SK-N-SH treated with all-trans-retinoic acid at 6 μM for 48 hours (cell line): ENCODE measurements around the gene NHERF2.

Experiments used
- ATAC-seq: fragments of 200-7000 bp; cut with Tn5 transposase; 3 replicates; pipeline ENCODE4 v1.9.1; 2020; ENCODE audit warnings: mild to moderate bottlenecking, moderate library complexity
- ARNTL ChIP-seq: fragments of 450-650 bp; formaldehyde crosslinking; IDR thresholded peaks from 2 replicates; pipeline ENCODE4 v1.5.0; 2020; ENCODE audit warnings: low read depth, mild to moderate bottlenecking, moderate library complexity, borderline replicate concordance
- BACH2 ChIP-seq: fragments of 250-450 bp; sonication (Bioruptor Pico); IDR thresholded peaks from 2 replicates; pipeline ENCODE4 v1.9.0; 2021; ENCODE audit warnings: mild to moderate bottlenecking, borderline replicate concordance
- CSDC2 ChIP-seq: fragments of 250-450 bp; sonication (Bioruptor Pico); IDR thresholded peaks from 2 replicates; pipeline ENCODE4 v1.5.0; 2020; ENCODE audit warnings: mild to moderate bottlenecking, moderate library complexity
- GLIS3 ChIP-seq: fragments of 250-450 bp; sonication (Bioruptor Pico); IDR thresholded peaks from 2 replicates; pipeline ENCODE4 v1.5.0; 2020; ENCODE audit warnings: mild to moderate bottlenecking, moderate library complexity
- OSR1 ChIP-seq: fragments of 250-450 bp; sonication (Bioruptor Pico); IDR thresholded peaks from 2 replicates; pipeline ENCODE4 v1.8.0; 2022; ENCODE audit warnings: moderate library complexity, mild to moderate bottlenecking, inconsistent platforms
- PATZ1 ChIP-seq: fragments of 250-450 bp; sonication (Bioruptor Pico); IDR thresholded peaks from 2 replicates; pipeline ENCODE4 v1.8.0; 2020; ENCODE audit warnings: mild to moderate bottlenecking, moderate library complexity, borderline replicate concordance
- POU6F1 ChIP-seq: fragments of 250-450 bp; sonication (Bioruptor Pico); IDR thresholded peaks from 2 replicates; pipeline ENCODE4 v1.8.0; 2021; ENCODE audit warnings: low read depth, mild to moderate bottlenecking, moderate library complexity, borderline replicate concordance
- PPARA ChIP-seq: fragments of 250-450 bp; sonication (Bioruptor Pico); IDR thresholded peaks from 2 replicates; pipeline ENCODE4 v1.5.0; 2020; ENCODE audit warnings: mild to moderate bottlenecking, borderline replicate concordance
- RARB ChIP-seq: fragments of 250-450 bp; sonication (Bioruptor Pico); IDR thresholded peaks from 2 replicates; pipeline ENCODE4 v1.8.0; 2021; ENCODE audit warnings: mild to moderate bottlenecking, moderate library complexity
- SNAI2 ChIP-seq: fragments of 250-450 bp; sonication (Bioruptor Pico); IDR thresholded peaks from 2 replicates; pipeline ENCODE4 v1.5.0; 2020; ENCODE audit warnings: mild to moderate bottlenecking, moderate library complexity
- TCF4 ChIP-seq: fragments of 250-450 bp; sonication (Bioruptor Pico); IDR thresholded peaks from 2 replicates; pipeline ENCODE4 v1.8.0; 2021; ENCODE audit warnings: mild to moderate bottlenecking, moderate library complexity, borderline replicate concordance
- TOX ChIP-seq: fragments of 250-450 bp; sonication (Bioruptor Pico); IDR thresholded peaks from 2 replicates; pipeline ENCODE4 v1.8.0; 2021; ENCODE audit warnings: mild to moderate bottlenecking, moderate library complexity, borderline replicate concordance
- ZC3H10 ChIP-seq: fragments of 250-450 bp; sonication (Bioruptor Pico); IDR thresholded peaks from 2 replicates; pipeline ENCODE4 v1.5.1; 2021; ENCODE audit warnings: mild to moderate bottlenecking, moderate library complexity
- ZFP3 ChIP-seq: fragments of 250-450 bp; sonication (Bioruptor Pico); IDR thresholded peaks from 2 replicates; pipeline ENCODE4 v1.5.0; 2020; ENCODE audit warnings: mild to moderate bottlenecking, moderate library complexity
- ZFP30 ChIP-seq: fragments of 450-650 bp; formaldehyde crosslinking; IDR thresholded peaks from 2 replicates; pipeline ENCODE4 v1.5.0; 2022; ENCODE audit warnings: mild to moderate bottlenecking, moderate library complexity
- ZNF565 ChIP-seq: fragments of 450-650 bp; formaldehyde crosslinking; conservative IDR thresholded peaks from 2 replicates; pipeline ENCODE4 v1.5.0; 2020; ENCODE audit warnings: low read depth, mild to moderate bottlenecking, moderate library complexity
- ZNF70 ChIP-seq: fragments of 450-650 bp; formaldehyde crosslinking; IDR thresholded peaks from 2 replicates; pipeline ENCODE4 v1.5.0; 2020; ENCODE audit warnings: mild to moderate bottlenecking, moderate library complexity
- ZNF8 ChIP-seq: fragments of 450-650 bp; formaldehyde crosslinking; IDR thresholded peaks from 2 replicates; pipeline ENCODE4 v1.5.0; 2020; ENCODE audit warnings: mild to moderate bottlenecking, moderate library complexity
- TF ChIP-seq, protein P1 (sequence below): fragments of 250-450 bp; sonication (Bioruptor Pico); IDR thresholded peaks from 2 replicates; pipeline ENCODE4 v1.5.1; 2020; ENCODE audit warnings: low read depth, mild to moderate bottlenecking, moderate library complexity
- TF ChIP-seq, protein P2 (sequence below): fragments of 250-450 bp; sonication (Bioruptor Pico); IDR thresholded peaks from 2 replicates; pipeline ENCODE4 v1.5.1; 2021; ENCODE audit warnings: mild to moderate bottlenecking, moderate library complexity

Gene NHERF2

DNA sequence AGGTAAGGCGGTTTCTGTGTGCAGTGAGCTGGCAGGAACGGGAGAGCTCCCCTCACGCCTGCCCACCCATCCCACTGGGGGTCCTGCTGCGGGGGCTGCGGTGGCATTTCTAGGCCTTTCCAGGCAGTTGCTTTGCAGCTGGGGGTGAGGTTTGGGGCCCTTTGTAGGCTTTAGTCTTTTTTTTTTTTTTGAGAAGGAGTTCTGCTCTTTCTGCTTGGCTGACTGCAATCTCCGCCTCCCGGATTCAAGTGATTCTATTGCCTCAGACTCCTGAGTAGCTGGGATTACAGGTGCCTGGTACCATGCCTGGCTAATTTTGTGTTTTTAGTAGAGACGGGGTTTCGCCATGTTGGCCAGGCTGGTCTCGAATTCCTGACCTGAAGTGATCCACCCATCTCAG lies 32.2 kb downstream of the NHERF2 start:
- TF ChIP-seq POU6F1 (no peak), PPARA (CRISPR knock-in tag) (no peak), PATZ1 (CRISPR knock-in tag) (no peak), ARNTL (CRISPR knock-in tag) (no peak), ZNF70 (no peak)
- no peak for ATAC-seq

- no peak for ATAC-seq
- TF ChIP-seq TOX (CRISPR knock-in tag) (no peak), ARNTL (CRISPR knock-in tag) (no peak), OSR1 (CRISPR knock-in tag) (no peak), SNAI2 (CRISPR knock-in tag) (no peak), ZFP30 (CRISPR knock-in tag) (no peak), ZNF70 (no peak), ZFP3 (CRISPR knock-in tag) (no peak), ZNF565 (CRISPR knock-in tag) (no peak)
Measured at GRCh38 chr16:2060346-2060745, 33.6 kb downstream of the NHERF2 start.

- no peak for TF ChIP-seq ZFP30 (CRISPR knock-in tag)
- ATAC-seq = no peak
Measured at GRCh38 chr16:2061023-2061422, 34.3 kb downstream of the NHERF2 start.

GRCh38 chr16:2061526-2061925 lies 34.8 kb downstream of the NHERF2 start:
- TF ChIP-seq PPARA (CRISPR knock-in tag) (no peak), OSR1 (CRISPR knock-in tag) (no peak), PATZ1 (CRISPR knock-in tag) (no peak), ZNF70 (no peak), GLIS3 (CRISPR knock-in tag) (no peak), ZC3H10 (no peak), TCF4 (no peak), ZNF8 (CRISPR knock-in tag) (no peak), ZNF565 (CRISPR knock-in tag) (no peak), RARB (CRISPR knock-in tag) (no peak)
- TF ChIP-seq, protein P1, sequence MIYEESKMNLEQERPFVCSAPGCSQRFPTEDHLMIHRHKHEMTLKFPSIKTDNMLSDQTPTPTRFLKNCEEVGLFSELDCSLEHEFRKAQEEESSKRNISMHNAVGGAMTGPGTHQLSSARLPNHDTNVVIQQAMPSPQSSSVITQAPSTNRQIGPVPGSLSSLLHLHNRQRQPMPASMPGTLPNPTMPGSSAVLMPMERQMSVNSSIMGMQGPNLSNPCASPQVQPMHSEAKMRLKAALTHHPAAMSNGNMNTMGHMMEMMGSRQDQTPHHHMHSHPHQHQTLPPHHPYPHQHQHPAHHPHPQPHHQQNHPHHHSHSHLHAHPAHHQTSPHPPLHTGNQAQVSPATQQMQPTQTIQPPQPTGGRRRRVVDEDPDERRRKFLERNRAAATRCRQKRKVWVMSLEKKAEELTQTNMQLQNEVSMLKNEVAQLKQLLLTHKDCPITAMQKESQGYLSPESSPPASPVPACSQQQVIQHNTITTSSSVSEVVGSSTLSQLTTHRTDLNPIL (CRISPR knock-in tag) = no peak
- no peak for ATAC-seq

DNA sequence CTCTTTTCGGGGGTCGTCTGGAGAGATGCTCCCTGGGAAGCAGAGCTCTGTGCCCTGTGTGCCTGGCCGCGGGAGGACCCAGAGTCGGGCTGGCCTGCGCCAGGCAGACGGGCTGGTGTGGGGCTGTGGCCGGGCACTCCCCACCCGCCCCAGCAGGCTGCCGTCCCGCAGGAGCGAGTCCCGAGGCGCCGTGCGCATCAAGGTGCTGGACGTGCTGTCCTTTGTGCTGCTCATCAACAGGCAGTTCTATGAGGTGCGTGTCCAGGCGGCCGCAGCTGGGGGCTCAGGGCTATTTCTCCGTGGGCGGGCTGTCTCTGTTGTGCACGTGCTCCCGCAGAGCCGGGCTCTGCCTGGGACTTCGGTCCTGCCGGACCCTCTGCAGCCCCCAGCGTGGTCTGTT lies 36.1 kb downstream of the NHERF2 start:
- no peak for ATAC-seq

More for the DNA sequence above, 36.1 kb downstream of the NHERF2 start:
- no peak for TF ChIP-seq BACH2
- TF ChIP-seq ZNF8 (CRISPR knock-in tag) = no peak
- TF ChIP-seq, protein P2, sequence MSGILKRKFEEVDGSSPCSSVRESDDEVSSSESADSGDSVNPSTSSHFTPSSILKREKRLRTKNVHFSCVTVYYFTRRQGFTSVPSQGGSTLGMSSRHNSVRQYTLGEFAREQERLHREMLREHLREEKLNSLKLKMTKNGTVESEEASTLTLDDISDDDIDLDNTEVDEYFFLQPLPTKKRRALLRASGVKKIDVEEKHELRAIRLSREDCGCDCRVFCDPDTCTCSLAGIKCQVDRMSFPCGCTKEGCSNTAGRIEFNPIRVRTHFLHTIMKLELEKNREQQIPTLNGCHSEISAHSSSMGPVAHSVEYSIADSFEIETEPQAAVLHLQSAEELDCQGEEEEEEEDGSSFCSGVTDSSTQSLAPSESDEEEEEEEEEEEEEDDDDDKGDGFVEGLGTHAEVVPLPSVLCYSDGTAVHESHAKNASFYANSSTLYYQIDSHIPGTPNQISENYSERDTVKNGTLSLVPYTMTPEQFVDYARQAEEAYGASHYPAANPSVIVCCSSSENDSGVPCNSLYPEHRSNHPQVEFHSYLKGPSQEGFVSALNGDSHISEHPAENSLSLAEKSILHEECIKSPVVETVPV (CRISPR knock-in tag) = no peak
- no peak for TF ChIP-seq GLIS3 (CRISPR knock-in tag)
- TF ChIP-seq CSDC2 (CRISPR knock-in tag) = no peak
- TF ChIP-seq ZNF565 (CRISPR knock-in tag) = no peak
- no peak for TF ChIP-seq ZFP3 (CRISPR knock-in tag)
- no peak for TF ChIP-seq ZNF70
- TF ChIP-seq, all 23 proteins: peak for 0
